Smooth muscle cell of the pulmonary artery (primary cell): Measurements from ENCODE around the gene CLDN25. TPM values are rescaled to one million over a fixed set of nuclear protein-coding genes. Genes with fewer than 3 reads are reported as not detected.

Experiments
- total RNA-seq: library from RNA; depleted of rRNA; stranded (reverse); fragments of >200 nt; gene quantifications from 2 replicates; pipeline ENCODE4 v1.2.3, GENCODE V29; 2014

CLDN25 gene
- not detected in 2 replicates for total RNA-seq

GRCh38 chr11:113779496-113779895 is at the start of gene CLDN25:
Gene CLDN25, plus strand, starts transcription at chr11:113779796. Its CDS starts 0 bp downstream, at chr11:113779796.

DNA sequence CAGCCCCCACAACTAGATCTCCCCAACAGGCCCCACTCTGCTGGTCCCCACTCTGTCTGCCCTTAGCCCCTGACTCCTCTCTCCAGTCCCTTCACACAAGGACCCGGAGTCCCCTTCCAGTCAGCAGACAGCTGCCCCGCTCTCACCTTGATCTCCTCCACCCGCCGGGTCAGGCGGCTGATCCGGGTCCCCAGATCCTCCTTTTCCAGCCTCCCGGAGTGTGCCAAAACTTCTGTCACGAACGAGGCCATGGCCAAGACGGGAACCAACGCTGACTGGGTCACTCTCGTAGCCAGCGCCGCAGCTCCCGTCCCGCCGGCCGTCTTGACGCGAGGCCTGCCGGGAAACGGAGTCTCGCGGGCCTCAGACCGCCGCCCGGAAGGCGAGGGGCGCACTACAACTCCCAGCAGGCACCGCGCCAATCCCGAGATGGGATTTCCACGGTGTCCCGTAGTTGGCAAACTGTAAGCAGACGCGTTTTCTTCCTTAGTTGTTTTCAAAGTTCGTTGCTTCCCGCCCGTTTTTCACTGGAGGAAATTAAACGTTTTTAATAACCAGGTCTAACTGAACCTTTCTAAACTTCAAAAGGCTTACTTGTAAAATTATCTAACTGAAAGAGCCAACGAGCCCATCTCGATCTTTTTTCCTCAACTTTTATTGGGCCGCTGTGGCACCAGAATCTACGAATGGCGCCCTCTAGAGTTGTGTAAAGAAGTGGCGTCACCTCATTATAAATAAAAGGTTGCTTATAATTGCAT is 6.0 kb upstream of the CLDN25 start, which contains the start of gene ZW10:
ZW10 (minus strand) TSS at position 277 of the 758 bp plus-strand sequence; CDS start at position 251, 26 bp downstream.

Other genes with a start within 250 kb of the CLDN25 start
- gene TMPRSS5, start 73.5 kb upstream of the CLDN25 start, total RNA-seq: 0.07 TPM in 2 replicates
- 15.1 and 19.0 TPM in 2 replicates for gene ZW10, start 6.1 kb upstream of the CLDN25 start, total RNA-seq
- gene USP28, start 95.8 kb downstream of the CLDN25 start, total RNA-seq: 34.3 and 38.1 TPM in 2 replicates
- gene HTR3B, start 125.0 kb downstream of the CLDN25 start, total RNA-seq: not detected in 2 replicates
- not detected in 2 replicates for gene HTR3A, start 195.3 kb downstream of the CLDN25 start, total RNA-seq